Endothelial cell of umbilical vein (primary cell): Measurements from ENCODE around the gene FAM98C. TPM values are rescaled to one million over a fixed set of nuclear protein-coding genes. Genes with fewer than 3 reads are reported as not detected.
A peak's percentile ranks its signal among the peaks of the same experiment; 100 is the strongest.

Experiments
- BruUV-seq: library from RNA; stranded (reverse); fragments of 400-500 nt; replicated peaks from 2 replicates; lab custom pipeline; 2021; lab: Mats Ljungman, UMichigan
- CTCF ChIA-PET: fragments of 300-600, 350-600 bp; sonication (Branson Sonifier 250); formaldehyde crosslinking; loops from one replicate; lab custom pipeline; 2021; ENCODE audit warnings: antibody characterized with exemption, inconsistent platforms; lab: Charles Lee
- POLR2A ChIA-PET: fragments of 300-600, 350-600 bp; sonication (Branson Sonifier 250); formaldehyde crosslinking; loops from one replicate; lab custom pipeline; 2021; ENCODE audit warnings: antibody characterized with exemption, inconsistent platforms; lab: Charles Lee
- DNase-seq: peaks from one replicate; pipeline ENCODE4 v3.0.0-alpha.2; 2011; ENCODE audit warnings: low read depth, low spot score
- FAIRE-seq: peaks from 2 replicates; lab custom pipeline; 2011; peaks lifted over from hg19 to GRCh38; lab: Jason Lieb, UNC
- H2AFZ ChIP-seq: 2 replicates; pipeline ENCODE4 v1.6.0; 2012; ENCODE audit warnings: low read depth, low read length, control low read depth, inconsistent platforms
- H3K27ac ChIP-seq: 2 replicates; pipeline ENCODE4 v1.5.1; 2011; ENCODE audit warnings: low read depth, mild to moderate bottlenecking, control low read depth, low read length, moderate library complexity; ENCODE audit not compliant: insufficient read depth
- H3K27me3 ChIP-seq, 2 experiments: 2 replicates each; pipeline versions ENCODE4 v1.6.0 to v1.6.1; 2011; ENCODE audit warnings: low read length in 2 of 2, mixed read lengths in 1 of 2; ENCODE audit not compliant: control insufficient read depth in 2 of 2, insufficient read depth in 2 of 2
- H3K36me3 ChIP-seq, 2 experiments: 2 replicates in 1 of 2; 3 replicates in 1 of 2; pipeline ENCODE4 v1.5.1; 2011; ENCODE audit warnings: low read length in 2 of 2, mild to moderate bottlenecking in 1 of 2, moderate library complexity in 1 of 2; ENCODE audit not compliant: control insufficient read depth in 2 of 2, insufficient read depth in 2 of 2; ENCODE audit errors: extremely low read depth in 1 of 2
- H3K4me1 ChIP-seq: 3 replicates; pipeline ENCODE4 v1.5.1; 2011; ENCODE audit warnings: mild to moderate bottlenecking, low read length; ENCODE audit not compliant: control insufficient read depth, insufficient read depth; ENCODE audit errors: extremely low read depth
- H3K4me2 ChIP-seq: 2 replicates; pipeline ENCODE4 v1.6.1; 2011; ENCODE audit warnings: low read length, control low read depth, mixed read lengths; ENCODE audit not compliant: insufficient read depth
- H3K4me3 ChIP-seq, 3 experiments: fragments of 200-600 bp in 1 of 3; sonication (generic), shearing (Covaris generic) in 1 of 3; replicated peaks in 1 of 3; 2 replicates each; pipeline ENCODE4 v1.5.1; 2011 to 2016; ENCODE audit warnings: control low read depth in 3 of 3, low read length in 3 of 3, mild to moderate bottlenecking in 2 of 3, inconsistent platforms in 1 of 3, low read depth in 1 of 3, moderate library complexity in 1 of 3; ENCODE audit not compliant: insufficient read depth in 1 of 3
- H3K79me2 ChIP-seq: 2 replicates; pipeline ENCODE4 v1.6.0; 2012; ENCODE audit warnings: low read length, inconsistent platforms; ENCODE audit not compliant: control insufficient read depth, insufficient read depth
- H3K9ac ChIP-seq: replicated peaks from 2 replicates; pipeline ENCODE3; 2011; ENCODE audit warnings: low read length, control low read depth; ENCODE audit not compliant: insufficient read depth; ENCODE audit errors: extremely low read depth
- H3K9me1 ChIP-seq: replicated peaks from 3 replicates; pipeline ENCODE4 v1.6.0; 2011; ENCODE audit warnings: mild to moderate bottlenecking, low read length; ENCODE audit not compliant: control insufficient read depth, insufficient read depth; ENCODE audit errors: extremely low read depth
- H3K9me3 ChIP-seq: replicated peaks from 2 replicates; pipeline ENCODE4 v1.5.1; 2012; ENCODE audit warnings: low read length, inconsistent platforms; ENCODE audit not compliant: control insufficient read depth, insufficient read depth
- H4K20me1 ChIP-seq: replicated peaks from 2 replicates; pipeline ENCODE3; 2011; ENCODE audit warnings: mild to moderate bottlenecking, low read length; ENCODE audit not compliant: control insufficient read depth, insufficient read depth; ENCODE audit errors: extremely low read depth
- EZH2 ChIP-seq: IDR thresholded peaks from 2 replicates; pipeline ENCODE4 v1.6.1; 2012; ENCODE audit warnings: borderline replicate concordance, low read depth, mild to moderate bottlenecking, moderate library complexity, low read length, inconsistent platforms; ENCODE audit not compliant: severe bottlenecking
- FOS ChIP-seq: IDR thresholded peaks from 2 replicates; pipeline ENCODE4 v1.6.1; 2011; ENCODE audit warnings: mild to moderate bottlenecking, low read length, moderate library complexity, borderline replicate concordance; ENCODE audit not compliant: insufficient read depth
- GATA2 ChIP-seq: IDR thresholded peaks from 2 replicates; pipeline ENCODE4 v1.7.0; 2011; ENCODE audit warnings: low read depth, mild to moderate bottlenecking, moderate library complexity, mixed read lengths, low read length; ENCODE audit not compliant: insufficient read length, insufficient read depth
- JUN ChIP-seq: IDR thresholded peaks from 2 replicates; pipeline ENCODE4 v1.6.1; 2011; ENCODE audit warnings: borderline replicate concordance, low read depth; ENCODE audit not compliant: insufficient read length, insufficient read depth
- MYC ChIP-seq: IDR thresholded peaks from one replicate; pipeline ENCODE4 v1.6.1; 2011; ENCODE audit warnings: mild to moderate bottlenecking, low read depth, low read length
- POLR2A ChIP-seq: IDR thresholded peaks from 2 replicates; pipeline ENCODE4 v1.6.1; 2012; ENCODE audit warnings: low read depth, mild to moderate bottlenecking, control low read depth, low read length
- POLR2AphosphoS5 ChIP-seq: IDR thresholded peaks from 2 replicates; pipeline ENCODE4 v1.6.1; 2012; ENCODE audit warnings: low read depth, mild to moderate bottlenecking, control low read depth, low read length, moderate library complexity; ENCODE audit not compliant: insufficient read depth
- dilution Hi-C: fragments of 300-500 bp; cut with MboI; formaldehyde crosslinking; loops from one replicate; pipeline ENCODE4 v1.15.0; 2019; ENCODE audit warnings: low sequenced_read_pairs; ENCODE audit not compliant: extremely low pct_ligation_motif_present
- intact Hi-C: fragments of 100-400 bp; cut with micrococcal nuclease; formaldehyde crosslinking; loops from one replicate; pipeline ENCODE4 v1.10.0; 2022
- polyA plus RNA-seq, 4 experiments: library from polyadenylated mRNA; depleted of rRNA in 3 of 4; stranded (reverse) in 3 of 4; unstranded in 1 of 4; fragments of >200 nt; gene quantifications; 2 replicates each; pipeline versions ENCODE4 v1.2.1 to v1.2.3, GENCODE V29; 2011 to 2012; ENCODE audit warnings: missing spikeins in 1 of 4
- total RNA-seq: library from RNA; stranded (reverse); gene quantifications from 2 replicates; pipeline ENCODE4 v1.2.3, GENCODE V29; 2021

FAM98C gene
- total and polyA plus RNA-seq, 2 donors (not counting 3 experiments of a cell fraction or from before 2014, with no cell fraction given) = 12.6 to 13.0 TPM

- Histone ChIP-seq H3K79me2 (no peaks in the 10 kb centered on the region), H3K4me3 (peak overlapping the region in 1 of 3 experiments; percentile 23), H3K9ac (no peak overlapping the region), H4K20me1 (no peaks in the 10 kb centered on the region), H3K36me3 (no peaks in the 10 kb centered on the region), H2AFZ (peak overlapping the region; percentile 88), H3K27ac (no peak overlapping the region), H3K4me2 (peak overlapping the region; percentile 68), H3K9me3 (no peaks in the 10 kb centered on the region), H3K4me1 (peaks cover 3% of the 10 kb centered on the region), H3K27me3 (peaks cover 13 to 14% of the 10 kb centered on the region in 2 experiments), H3K9me1 (no peaks in the 10 kb centered on the region)
- intact Hi-C loops = no loop called here
- no peak for TF ChIP-seq POLR2AphosphoS5
- TF ChIP-seq POLR2A = no peak
- peak; percentile 38 for TF ChIP-seq EZH2
- no peak for TF ChIP-seq GATA2
- TF ChIP-seq JUN = no peak
- TF ChIP-seq FOS = no peak
- no peak for TF ChIP-seq MYC
- DNase-seq (no peak), FAIRE-seq (no peak)
- dilution Hi-C loops = no loop called here
- BruUV-seq = no TSS peak
- ChIA-PET POLR2A (interaction anchor here (1.7 kb wide), 1 partner anchor 13 kb away, joined by 7 read pairs; the partner anchor contains the start of gene PSMD8), CTCF (interaction anchor here (0.6 to 1.9 kb wide), 3 partner anchors 13 to 540 kb away, joined by 3 to 9 read pairs (median 5); partner anchors contain the start of genes FAM98C and PSMD8)
These were observed 41.9 kb upstream of the FAM98C start for GRCh38 chr19:38360839-38361631.
